GM21360 (cell line): ENCODE data around the gene TENM4.
"Not testable (repeated sequence)": the region's sequence is repeated elsewhere in the genome, so short reads cannot be mapped to it uniquely, and the experiment has no call there.

Source experiments
- ATAC-seq: cut with Tn5 transposase; IDR thresholded peaks from one replicate; pipeline ENCODE4 v1.9.1; 2021; ENCODE audit warnings: mild to moderate bottlenecking, moderate library complexity; ENCODE audit not compliant: unreplicated experiment

The TENM4 gene

GRCh38 chr11:78879094-78879980 lies 561.5 kb downstream of the TENM4 start:
- not testable (repeated sequence) for ATAC-seq

DNA sequence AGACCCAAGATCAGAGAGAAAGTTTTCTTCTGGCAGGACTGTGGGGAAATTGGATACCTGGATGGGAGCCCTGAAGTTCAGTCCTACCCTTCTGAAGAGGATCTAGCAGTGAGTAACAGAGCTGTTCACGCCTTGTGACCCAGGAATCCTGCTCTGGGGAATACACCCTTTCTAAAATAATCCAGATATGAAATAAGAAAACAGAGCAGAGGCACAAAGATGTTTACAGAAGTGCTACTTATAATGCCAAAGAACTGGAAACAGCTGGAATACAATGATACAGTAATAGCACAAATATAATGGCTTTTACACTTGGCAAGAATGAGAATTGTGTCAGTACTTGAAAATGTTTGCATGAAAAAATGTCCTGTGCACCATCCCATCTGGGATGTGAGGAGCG lies 562.2 kb downstream of the TENM4 start:
- ATAC-seq, result no peak

- ATAC-seq, result no peak
These were observed 564.2 kb downstream of the TENM4 start for GRCh38 chr11:78876676-78877075.

GRCh38 chr11:78870655-78871054 lies 570.2 kb downstream of the TENM4 start:
- ATAC-seq, result no peak

DNA sequence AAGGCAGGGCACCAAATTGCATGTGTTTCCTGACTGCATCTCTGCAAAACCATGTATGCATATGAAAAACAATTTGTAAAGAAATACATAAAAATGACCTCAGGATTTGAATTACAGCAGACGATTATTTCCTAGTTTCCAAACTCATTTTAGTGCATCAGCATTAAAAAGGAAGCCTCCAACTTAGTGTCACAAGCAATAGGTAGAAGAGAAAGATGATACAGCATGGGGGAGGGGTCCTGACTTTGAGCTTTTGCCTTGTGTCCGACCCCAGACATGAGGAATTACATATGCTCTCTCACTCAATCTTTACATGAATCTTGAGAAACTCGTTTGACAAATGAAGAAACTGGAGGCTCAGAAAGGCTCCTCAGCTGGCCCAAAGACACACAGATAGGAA lies 571.5 kb downstream of the TENM4 start:
- ATAC-seq, result no peak

DNA sequence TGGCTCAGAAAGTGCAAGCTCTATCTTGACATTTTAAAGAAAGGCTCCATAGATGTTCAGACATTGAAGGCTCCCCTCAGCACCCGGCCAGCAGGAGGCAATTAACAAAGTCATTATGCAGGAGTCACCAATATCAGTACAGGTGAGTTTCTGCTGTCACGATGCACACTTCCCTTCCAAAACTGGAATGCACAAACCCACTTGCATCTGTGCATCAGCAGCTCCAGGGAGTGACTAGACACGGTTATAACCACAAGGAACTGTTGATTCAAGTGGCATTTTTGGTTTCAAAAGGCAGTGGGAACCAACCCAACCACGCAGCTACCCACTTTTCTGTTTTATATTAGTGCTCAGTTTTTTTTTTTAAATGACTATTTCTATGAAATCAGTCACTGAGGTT lies 572.3 kb downstream of the TENM4 start:
- ATAC-seq, result no peak

DNA sequence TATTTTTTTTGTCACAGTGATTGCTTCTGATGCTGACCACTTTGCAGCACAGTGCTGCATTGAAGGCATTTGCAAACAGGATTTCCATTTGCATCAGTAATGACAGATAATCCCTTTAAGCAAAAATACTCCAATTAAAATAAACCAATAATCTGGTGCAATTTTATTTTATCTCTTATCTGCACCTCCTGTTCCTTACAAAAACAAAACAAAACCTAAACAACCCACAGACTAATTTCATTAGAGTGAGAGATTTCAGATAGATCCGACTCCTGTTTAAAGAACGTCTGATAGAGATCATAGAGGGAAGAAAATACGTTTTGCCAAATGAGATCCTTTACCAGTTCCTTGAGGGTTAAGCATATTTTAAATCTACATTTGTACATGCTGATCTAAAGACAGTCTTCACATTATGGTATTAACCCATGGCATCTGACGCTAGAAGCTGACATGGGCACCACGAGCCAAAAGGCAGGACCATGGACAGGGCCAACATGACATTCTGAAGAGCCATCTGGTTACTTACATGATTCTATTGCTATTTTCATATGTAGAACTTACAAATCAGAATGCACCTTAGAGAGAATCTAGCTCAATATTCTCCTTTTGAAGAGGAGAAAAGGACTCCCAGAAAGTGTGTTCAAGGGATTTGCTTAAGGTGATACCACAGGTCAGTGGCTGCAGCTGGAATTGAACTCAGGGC lies 580.0 kb downstream of the TENM4 start:
- no peak for ATAC-seq

DNA sequence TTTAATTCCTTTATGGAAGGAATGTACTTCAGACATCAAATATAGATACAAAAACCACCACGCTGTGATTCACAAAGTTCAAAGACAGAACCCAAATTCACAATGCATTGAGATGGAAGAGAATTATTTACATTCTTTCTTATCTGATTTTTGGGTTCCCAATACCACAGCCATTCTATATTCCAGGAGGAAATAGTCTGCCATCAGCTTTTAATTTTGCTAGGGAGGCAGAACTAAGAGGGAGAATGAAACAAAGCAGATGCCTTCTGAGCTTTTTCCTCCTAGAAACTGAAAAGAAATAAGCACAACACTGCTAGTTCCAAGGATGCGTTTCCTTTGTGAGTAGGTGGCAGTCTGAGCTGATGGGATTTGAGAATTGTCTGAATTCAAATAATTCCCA lies 583.1 kb downstream of the TENM4 start:
- no peak for ATAC-seq

DNA sequence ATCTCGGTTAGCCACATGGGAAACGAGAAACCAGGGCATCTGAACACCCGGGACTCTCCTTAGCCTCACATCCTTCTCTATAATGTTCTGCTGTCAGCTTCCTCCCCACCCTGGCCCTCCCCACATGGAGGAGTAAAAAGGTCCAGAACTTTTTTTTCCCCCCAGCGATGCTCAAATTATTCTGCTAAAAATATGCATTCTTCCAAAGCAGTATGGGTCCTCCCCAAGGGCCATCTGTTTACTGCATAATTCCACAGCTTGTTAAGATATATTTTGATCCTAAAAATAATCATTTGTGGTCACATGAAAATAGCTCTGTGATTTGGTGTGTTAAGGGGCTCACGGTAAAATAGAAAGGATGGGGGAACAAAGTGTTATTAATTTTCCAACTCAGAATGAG lies 584.6 kb downstream of the TENM4 start:
- no peak for ATAC-seq

DNA sequence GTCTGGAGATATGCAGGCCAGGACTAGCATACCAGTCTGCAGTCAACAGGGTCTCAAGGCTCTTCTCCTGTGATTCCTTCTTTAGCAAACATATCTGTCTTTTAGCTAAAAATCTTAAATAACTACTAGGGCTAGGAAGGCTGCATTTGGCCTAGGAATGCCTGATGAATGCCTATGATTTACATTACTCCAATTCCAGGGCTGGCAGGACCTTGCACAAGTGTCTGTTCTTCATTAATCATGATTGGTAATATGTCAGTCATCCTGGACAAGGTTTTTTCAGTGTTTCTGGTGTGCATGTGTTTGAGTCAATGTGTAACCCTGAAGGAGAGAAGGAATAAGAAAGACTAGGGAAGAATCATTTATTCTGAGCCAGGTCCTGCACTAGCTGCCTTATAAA lies 585.7 kb downstream of the TENM4 start:
- ATAC-seq, result no peak

DNA sequence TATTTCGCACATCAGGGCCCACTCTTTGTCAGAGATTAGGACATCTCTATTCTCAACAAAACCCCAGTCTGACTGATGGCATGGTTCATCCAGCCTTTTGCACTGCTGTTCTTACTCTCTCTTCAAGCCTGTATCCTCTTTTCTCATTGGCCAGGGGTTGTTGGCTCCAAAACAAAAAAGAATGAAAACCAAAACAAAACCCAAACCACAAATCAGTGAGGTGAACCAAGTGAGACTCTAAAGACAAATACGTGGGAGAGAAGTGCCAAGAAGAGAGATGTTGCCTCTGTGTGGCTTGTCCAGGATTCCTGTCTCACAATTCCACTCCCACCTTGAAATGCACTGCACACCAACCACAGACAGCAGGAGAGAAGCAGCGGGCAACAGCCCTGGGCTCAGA lies 587.3 kb downstream of the TENM4 start:
- no peak for ATAC-seq

- ATAC-seq, result no peak
These were observed 588.8 kb downstream of the TENM4 start for GRCh38 chr11:78851878-78852586.

- ATAC-seq, result no peak
These were observed 590.8 kb downstream of the TENM4 start for GRCh38 chr11:78850078-78850477.

DNA sequence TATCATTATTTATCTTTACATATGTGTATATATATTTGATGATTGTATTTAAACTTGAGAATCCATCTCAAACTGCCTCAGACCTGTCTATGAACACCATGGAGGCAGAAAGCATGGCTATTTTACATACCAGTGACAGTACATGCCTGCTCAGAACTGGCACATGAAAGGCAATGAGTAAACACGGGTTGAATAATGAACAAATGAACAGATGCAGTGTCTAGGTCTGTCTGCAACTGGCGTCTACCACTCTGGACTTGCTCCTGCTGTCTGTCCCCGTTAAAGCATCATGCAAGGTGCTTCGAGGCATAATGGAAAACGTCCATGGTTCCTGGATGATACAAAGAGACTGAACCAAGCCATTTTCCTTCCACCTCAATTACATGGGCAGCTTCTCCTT lies 594.6 kb downstream of the TENM4 start:
- no peak for ATAC-seq

GRCh38 chr11:78845496-78845895 lies 595.3 kb downstream of the TENM4 start:
- ATAC-seq, result no peak

GRCh38 chr11:78841456-78842060 lies 599.3 kb downstream of the TENM4 start:
- ATAC-seq, result no peak

- no peak for ATAC-seq
These were observed 600.2 kb downstream of the TENM4 start for GRCh38 chr11:78840623-78841022.

- no peak for ATAC-seq
These were observed 600.6 kb downstream of the TENM4 start for GRCh38 chr11:78840200-78840599.

DNA sequence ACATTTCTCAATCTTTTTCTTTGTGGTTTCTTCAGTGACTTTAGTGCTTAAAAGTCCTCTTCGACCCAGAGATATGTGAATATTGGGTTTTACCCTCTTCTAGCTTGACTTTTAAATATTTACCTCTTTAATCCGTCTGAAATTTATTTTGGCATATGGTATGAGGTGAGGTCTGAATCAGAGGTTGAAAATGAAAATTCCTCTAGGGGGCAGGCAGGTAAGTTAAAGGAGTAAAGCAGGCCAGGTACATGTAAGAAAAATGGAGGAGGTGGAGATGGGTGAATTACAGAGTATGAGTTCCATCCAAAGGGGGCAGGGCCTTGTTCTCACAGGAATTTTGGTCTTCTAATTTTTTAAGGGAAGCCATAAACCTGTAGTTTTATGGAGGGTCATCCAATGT lies 602.4 kb downstream of the TENM4 start:
- ATAC-seq, result no peak

DNA sequence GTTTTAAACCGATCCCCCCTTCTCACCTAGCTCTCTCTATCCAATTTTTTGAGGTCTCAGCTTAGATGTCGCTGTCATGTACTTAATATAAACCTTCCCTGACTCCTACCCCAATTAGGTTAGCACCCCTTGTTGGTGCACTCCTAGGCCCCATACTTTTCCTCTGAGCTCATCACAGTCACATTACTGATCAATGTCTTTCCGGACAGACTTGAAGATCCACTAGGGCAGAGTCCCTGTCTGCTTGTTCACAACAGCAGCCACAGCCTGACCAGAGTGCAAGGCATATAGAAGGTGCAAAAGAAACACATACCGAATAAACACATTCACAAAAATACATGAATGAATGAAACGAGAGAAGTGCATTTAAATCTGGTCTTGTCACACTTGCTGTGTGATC lies 605.2 kb downstream of the TENM4 start:
- ATAC-seq, result no peak

DNA sequence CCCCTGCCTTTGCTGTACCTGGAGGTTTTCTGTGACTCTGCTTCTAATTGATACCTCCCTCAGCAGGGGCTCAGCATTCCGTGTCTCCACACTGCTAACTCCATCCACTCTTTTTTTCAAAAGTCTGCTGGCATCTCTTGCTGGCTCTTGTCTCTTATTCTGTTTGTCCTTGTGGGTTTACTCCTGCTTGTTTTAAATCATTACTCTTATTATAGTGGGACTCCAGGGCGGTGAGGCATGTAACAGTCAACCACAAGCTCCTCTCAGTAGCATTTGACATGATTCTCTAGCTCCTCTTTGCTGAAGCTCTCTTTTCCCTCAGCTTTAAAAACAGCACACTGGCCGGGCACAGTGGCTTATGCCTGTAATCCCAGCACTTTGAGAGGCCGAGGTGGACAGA lies 605.9 kb downstream of the TENM4 start:
- ATAC-seq, result no peak
